Measurements from ENCODE around the gene ARHGAP26.

ARHGAP26 gene

DNA sequence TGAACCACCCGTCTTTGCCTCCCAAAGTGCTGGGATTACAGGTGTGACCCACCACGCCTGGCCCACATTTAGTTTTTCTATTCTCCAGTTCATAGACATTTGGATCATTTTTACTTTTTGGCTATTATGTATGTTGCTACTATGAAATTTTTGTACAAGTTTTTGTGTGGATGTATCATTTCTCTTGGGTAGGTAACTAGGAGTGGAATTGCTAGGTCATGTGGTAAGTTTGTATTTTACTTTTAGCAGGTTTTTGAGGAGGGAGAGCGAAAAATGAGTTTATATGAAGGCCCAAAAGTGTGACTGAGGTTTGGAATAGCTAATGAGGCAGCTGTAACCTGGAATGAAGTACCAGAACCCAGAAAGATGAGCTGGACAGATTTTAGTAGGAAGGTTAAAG, 35.2 kb downstream of the ARHGAP26 start:
- no peaks in the 10 kb centered on the region for H3K9me3 ChIP-seq (ENCODE audit: control insufficient read depth in 1 of 2, low read length in 2 of 2)
- peaks cover 10 to 14% of the 10 kb centered on the region in 2 donors for H3K4me1 ChIP-seq (ENCODE audit: control insufficient read depth in 1 of 2, insufficient read depth in 2 of 2, low read length in 2 of 2)
- no peaks in the 10 kb centered on the region for H3K36me3 ChIP-seq (ENCODE audit: control insufficient read depth in 1 of 2, insufficient read depth in 2 of 2, low read length in 2 of 2)
- H3K27me3 ChIP-seq (ENCODE audit: low read depth, low read length) = no peaks in the 10 kb centered on the region
- no peak overlapping the region for H3K4me3 ChIP-seq (ENCODE audit: low read depth in 1 of 2, low read length in 2 of 2)
- no peak overlapping the region for H3K27ac ChIP-seq (ENCODE audit: low read length)

DNA sequence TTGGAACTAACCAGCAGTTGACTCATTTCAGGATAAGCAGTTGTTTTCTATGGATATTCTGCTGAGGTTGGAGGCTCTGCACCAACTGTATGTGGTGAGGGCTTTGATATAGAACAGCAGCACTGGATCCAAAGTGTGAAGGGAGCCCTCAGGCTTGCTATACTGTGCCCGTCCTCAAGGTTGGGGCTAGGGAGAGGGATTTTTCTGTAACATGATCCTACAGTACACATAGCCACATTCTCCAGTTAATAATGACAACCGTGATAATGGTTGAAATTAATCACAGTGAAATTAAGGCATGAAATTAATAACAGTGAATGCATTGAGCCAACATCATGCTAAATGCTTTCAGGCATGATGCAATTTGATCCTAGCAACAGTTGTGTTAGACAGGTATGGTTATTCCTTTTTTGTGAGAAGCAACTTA, 36.7 kb downstream of the ARHGAP26 start:
- H3K27ac ChIP-seq (ENCODE audit: low read length) = peak overlapping the region; percentile 56
- H3K4me1 ChIP-seq (ENCODE audit: control insufficient read depth in 1 of 2, insufficient read depth in 2 of 2, low read length in 2 of 2) = peaks cover 14 to 19% of the 10 kb centered on the region in 2 donors
- no peak overlapping the region for H3K4me3 ChIP-seq (ENCODE audit: low read depth in 1 of 2, low read length in 2 of 2)
- H3K27me3 ChIP-seq (ENCODE audit: low read depth, low read length) = no peaks in the 10 kb centered on the region
- no peaks in the 10 kb centered on the region for H3K36me3 ChIP-seq (ENCODE audit: control insufficient read depth in 1 of 2, insufficient read depth in 2 of 2, low read length in 2 of 2)
- H3K9me3 ChIP-seq (ENCODE audit: control insufficient read depth in 1 of 2, low read length in 2 of 2) = no peaks in the 10 kb centered on the region

DNA sequence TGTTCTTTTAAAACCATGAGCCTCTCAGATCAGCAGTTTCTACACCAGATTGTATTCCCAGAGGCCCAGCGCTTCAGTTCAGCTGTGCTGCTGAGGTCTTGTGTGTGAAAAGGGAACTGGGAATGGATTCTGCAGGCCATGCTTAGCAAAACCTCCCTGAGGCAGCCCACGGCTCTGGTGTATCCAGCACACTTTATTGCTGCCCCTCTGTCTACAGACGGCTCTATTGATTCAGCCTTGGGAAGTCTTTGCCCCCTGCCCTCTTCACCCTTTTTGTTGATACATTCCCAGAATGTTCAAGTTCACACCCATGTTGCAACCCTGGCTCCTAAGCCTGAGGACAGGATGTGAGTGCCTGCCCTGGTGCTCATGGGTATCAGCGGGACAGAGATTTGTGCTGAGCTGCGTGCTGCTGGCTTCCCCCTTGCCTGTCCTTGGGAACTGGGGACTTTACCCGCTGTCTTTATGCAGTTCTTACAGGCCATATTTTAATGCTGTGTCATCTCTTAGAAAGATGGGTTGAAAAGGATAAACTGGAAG, 37.3 kb downstream of the ARHGAP26 start:
- Histone ChIP-seq H3K36me3 (ENCODE audit: control insufficient read depth in 1 of 2, insufficient read depth in 2 of 2, low read length in 2 of 2) (no peaks in the 10 kb centered on the region), H3K27ac (ENCODE audit: low read length) (peak overlapping the region; percentile 56), H3K4me3 (ENCODE audit: low read depth in 1 of 2, low read length in 2 of 2) (no peak overlapping the region), H3K4me1 (ENCODE audit: control insufficient read depth in 1 of 2, insufficient read depth in 2 of 2, low read length in 2 of 2) (peaks cover 14 to 19% of the 10 kb centered on the region in 2 donors), H3K27me3 (ENCODE audit: low read depth, low read length) (no peaks in the 10 kb centered on the region), H3K9me3 (ENCODE audit: control insufficient read depth in 1 of 2, low read length in 2 of 2) (no peaks in the 10 kb centered on the region)

DNA sequence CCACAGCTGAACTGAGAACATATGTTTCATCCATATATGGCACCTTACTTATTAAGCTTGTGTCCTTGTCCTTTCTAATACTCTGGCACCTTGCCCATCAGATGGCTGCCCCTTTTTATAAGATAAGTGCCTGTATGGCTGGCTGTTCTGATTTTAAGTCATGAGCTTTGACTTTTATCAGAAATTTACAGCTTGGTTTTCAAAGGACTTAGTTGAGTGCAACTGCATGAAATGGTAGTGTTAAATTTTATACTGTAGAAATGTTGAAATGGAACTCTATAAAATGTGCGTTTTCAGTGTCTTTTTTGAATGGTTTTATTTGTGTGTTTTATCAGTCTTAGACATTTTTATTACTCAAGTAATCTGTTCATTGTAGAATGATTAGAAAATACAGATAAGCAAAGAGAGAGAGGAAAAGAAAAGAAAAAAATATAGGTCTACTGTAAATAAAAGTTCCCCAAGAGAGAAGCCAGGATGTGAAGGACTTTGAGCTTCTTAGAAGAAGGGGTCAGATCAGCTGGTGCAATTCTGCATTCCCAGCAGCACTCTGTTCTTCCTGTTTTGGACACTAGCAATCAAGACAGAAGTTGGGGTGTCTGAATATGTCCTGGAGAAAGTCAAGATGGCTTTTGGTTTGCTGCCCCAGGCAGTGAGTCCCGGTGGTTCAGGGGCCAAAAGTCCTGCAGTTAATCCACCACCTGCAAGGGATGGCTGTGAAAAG, 38.9 kb downstream of the ARHGAP26 start:
- peaks cover 15 to 19% of the 10 kb centered on the region in 2 donors for H3K4me1 ChIP-seq (ENCODE audit: control insufficient read depth in 1 of 2, insufficient read depth in 2 of 2, low read length in 2 of 2)
- no peaks in the 10 kb centered on the region for H3K9me3 ChIP-seq (ENCODE audit: control insufficient read depth in 1 of 2, low read length in 2 of 2)
- H3K27me3 ChIP-seq (ENCODE audit: low read depth, low read length) = no peaks in the 10 kb centered on the region
- no peak overlapping the region for H3K27ac ChIP-seq (ENCODE audit: low read length)
- no peaks in the 10 kb centered on the region for H3K36me3 ChIP-seq (ENCODE audit: control insufficient read depth in 1 of 2, insufficient read depth in 2 of 2, low read length in 2 of 2)
- H3K4me3 ChIP-seq (ENCODE audit: low read depth in 1 of 2, low read length in 2 of 2) = no peak overlapping the region

DNA sequence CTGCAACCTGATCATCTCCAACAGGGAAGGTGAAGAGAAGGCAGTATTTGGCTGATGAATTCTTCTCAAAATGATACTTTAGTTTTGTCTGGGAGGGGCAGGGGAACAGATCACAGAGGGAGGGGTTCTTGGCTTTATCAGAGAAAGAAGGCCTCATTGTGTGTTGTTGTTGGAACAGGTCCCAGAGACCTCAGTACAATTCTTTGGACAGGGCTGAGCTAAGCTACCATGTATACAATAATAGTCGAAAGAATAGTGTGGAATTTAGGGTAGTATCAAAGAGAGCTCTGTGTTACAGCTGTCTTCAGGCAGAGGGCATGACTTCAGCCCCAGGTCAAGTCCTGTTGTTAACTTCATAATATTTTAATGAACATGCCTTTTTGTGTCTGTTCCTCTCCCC, 39.9 kb downstream of the ARHGAP26 start:
- H3K27me3 ChIP-seq (ENCODE audit: low read depth, low read length) = no peaks in the 10 kb centered on the region
- H3K9me3 ChIP-seq (ENCODE audit: control insufficient read depth in 1 of 2, low read length in 2 of 2) = no peaks in the 10 kb centered on the region
- no peak overlapping the region for H3K4me3 ChIP-seq (ENCODE audit: low read depth in 1 of 2, low read length in 2 of 2)
- no peak overlapping the region for H3K27ac ChIP-seq (ENCODE audit: low read length)
- H3K36me3 ChIP-seq (ENCODE audit: control insufficient read depth in 1 of 2, insufficient read depth in 2 of 2, low read length in 2 of 2) = no peaks in the 10 kb centered on the region
- H3K4me1 ChIP-seq (ENCODE audit: control insufficient read depth in 1 of 2, insufficient read depth in 2 of 2, low read length in 2 of 2) = peaks cover 17 to 19% of the 10 kb centered on the region in 2 donors

DNA sequence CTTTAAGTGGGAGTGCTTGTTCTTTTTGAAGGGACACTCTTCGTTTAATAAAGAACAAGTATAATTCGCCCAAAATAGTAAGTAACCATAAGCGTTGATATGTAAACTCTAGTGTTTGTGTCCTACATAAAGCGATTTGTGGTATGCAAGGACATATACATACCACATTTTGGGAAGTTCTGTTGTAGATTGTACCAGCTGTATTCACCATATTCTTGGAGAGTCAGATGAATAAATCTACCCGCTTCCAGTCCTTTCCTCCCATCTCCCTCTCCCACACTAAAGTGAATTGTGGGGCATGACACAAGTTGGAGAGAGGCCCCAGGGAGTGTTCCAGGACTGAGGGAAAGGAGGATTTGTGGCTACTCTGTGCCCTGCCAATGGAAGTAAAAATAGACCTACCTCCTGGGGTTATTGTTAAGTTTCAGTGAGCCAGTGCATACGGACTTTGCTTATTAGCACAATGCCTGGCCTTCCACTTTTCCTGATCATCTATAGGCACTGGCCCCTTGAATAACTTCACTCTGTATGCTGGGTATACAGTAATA, 40.6 kb downstream of the ARHGAP26 start:
- H3K4me1 ChIP-seq (ENCODE audit: control insufficient read depth in 1 of 2, insufficient read depth in 2 of 2, low read length in 2 of 2) = peaks cover 17 to 19% of the 10 kb centered on the region in 2 donors

DNA sequence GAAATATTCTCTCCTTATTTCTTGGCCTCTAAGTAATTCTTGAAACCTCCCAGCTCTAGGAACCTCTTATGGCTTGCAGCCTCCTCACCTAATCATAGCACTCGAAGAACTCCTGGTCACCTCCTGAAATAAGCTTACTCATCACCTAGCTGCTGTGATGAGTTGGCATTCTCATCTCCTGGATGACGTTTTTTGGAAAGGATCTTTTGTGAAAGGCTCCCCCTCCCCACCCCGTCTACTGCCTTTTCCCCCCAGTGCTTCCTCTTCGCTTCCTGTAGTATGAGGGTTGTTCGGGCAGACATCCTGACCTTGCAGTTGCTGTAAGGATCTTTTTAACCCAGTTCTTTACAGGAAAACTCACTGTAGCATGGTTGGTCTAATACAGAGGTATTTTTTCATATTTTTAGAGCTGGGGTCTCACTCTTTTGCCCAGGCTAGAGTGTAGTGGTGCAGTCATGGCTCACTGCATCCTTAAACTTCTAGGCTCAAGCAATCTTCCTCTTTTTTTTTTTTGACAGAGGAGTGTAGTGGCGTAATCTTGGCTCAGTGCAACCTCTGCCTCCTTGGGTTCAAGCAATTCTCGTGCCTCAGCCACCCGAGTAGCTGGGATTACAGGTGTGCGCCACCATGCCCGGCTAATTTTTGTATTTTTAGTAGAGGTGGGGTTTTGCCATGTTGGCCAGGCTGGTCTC, 41.8 kb downstream of the ARHGAP26 start:
- Histone ChIP-seq H3K27ac (ENCODE audit: low read length) (no peak overlapping the region), H3K4me3 (ENCODE audit: low read depth in 1 of 2, low read length in 2 of 2) (no peak overlapping the region), H3K27me3 (ENCODE audit: low read depth, low read length) (no peaks in the 10 kb centered on the region), H3K4me1 (ENCODE audit: control insufficient read depth in 1 of 2, insufficient read depth in 2 of 2, low read length in 2 of 2) (peaks cover 23 to 29% of the 10 kb centered on the region in 2 donors), H3K9me3 (ENCODE audit: control insufficient read depth in 1 of 2, low read length in 2 of 2) (no peaks in the 10 kb centered on the region), H3K36me3 (ENCODE audit: control insufficient read depth in 1 of 2, insufficient read depth in 2 of 2, low read length in 2 of 2) (no peaks in the 10 kb centered on the region)

More for the DNA sequence above, 40.6 kb downstream of the ARHGAP26 start:
- H3K4me3 ChIP-seq (ENCODE audit: low read depth in 1 of 2, low read length in 2 of 2) = no peak overlapping the region
- no peaks in the 10 kb centered on the region for H3K36me3 ChIP-seq (ENCODE audit: control insufficient read depth in 1 of 2, insufficient read depth in 2 of 2, low read length in 2 of 2)
- H3K27me3 ChIP-seq (ENCODE audit: low read depth, low read length) = no peaks in the 10 kb centered on the region
- H3K9me3 ChIP-seq (ENCODE audit: control insufficient read depth in 1 of 2, low read length in 2 of 2) = no peaks in the 10 kb centered on the region
- H3K27ac ChIP-seq (ENCODE audit: low read length) = no peak overlapping the region

DNA sequence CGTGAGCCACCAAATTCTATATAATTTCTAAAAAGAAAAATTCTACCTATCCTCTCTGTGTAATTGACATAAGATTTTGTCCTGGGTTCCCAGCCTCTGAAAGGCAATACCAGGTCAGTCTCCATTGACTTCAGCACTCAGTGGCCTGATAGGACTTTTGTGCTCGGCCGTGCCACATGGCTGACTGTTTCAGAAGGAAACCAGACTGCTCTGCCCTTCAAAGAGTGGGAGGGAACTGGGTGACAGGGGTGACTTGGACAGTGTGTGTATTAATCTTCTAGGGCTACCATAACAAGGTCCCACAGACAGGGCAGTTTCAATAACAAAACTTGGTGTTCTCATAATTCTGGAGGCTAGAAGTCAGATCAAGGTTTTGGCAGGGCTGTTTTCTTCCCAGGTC, 43.0 kb downstream of the ARHGAP26 start:
- Histone ChIP-seq H3K4me1 (ENCODE audit: control insufficient read depth in 1 of 2, insufficient read depth in 2 of 2, low read length in 2 of 2) (peaks cover 34 to 41% of the 10 kb centered on the region in 2 donors), H3K36me3 (ENCODE audit: control insufficient read depth in 1 of 2, insufficient read depth in 2 of 2, low read length in 2 of 2) (no peaks in the 10 kb centered on the region), H3K9me3 (ENCODE audit: control insufficient read depth in 1 of 2, low read length in 2 of 2) (no peaks in the 10 kb centered on the region), H3K27me3 (ENCODE audit: low read depth, low read length) (no peaks in the 10 kb centered on the region), H3K27ac (ENCODE audit: low read length) (no peak overlapping the region), H3K4me3 (ENCODE audit: low read depth in 1 of 2, low read length in 2 of 2) (no peak overlapping the region)

DNA sequence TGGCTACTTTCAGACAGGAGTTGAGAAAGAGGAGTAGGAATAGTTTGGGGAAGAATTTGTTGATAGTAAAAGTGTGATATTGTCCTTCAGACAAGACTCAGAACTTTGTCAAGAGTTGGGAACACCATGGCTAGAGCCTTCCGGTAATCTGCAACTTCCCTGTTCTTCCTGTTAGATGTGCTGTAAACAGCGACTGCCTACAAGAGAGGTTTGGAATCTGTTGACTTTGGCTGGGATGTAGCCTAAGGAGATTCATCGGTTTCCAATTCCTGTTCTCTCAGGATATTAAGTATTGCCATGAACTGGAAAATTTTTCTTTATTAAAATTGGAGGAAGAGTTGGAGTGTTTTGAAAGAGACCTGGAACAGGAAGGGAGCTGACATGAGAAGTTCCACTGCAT, 43.9 kb downstream of the ARHGAP26 start:
- Histone ChIP-seq H3K9me3 (ENCODE audit: control insufficient read depth in 1 of 2, low read length in 2 of 2) (no peaks in the 10 kb centered on the region), H3K36me3 (ENCODE audit: control insufficient read depth in 1 of 2, insufficient read depth in 2 of 2, low read length in 2 of 2) (no peaks in the 10 kb centered on the region), H3K27me3 (ENCODE audit: low read depth, low read length) (no peaks in the 10 kb centered on the region), H3K27ac (ENCODE audit: low read length) (peak overlapping the region; percentile 15), H3K4me3 (ENCODE audit: low read depth in 1 of 2, low read length in 2 of 2) (no peak overlapping the region), H3K4me1 (ENCODE audit: control insufficient read depth in 1 of 2, insufficient read depth in 2 of 2, low read length in 2 of 2) (peaks cover 40 to 47% of the 10 kb centered on the region in 2 donors)

DNA sequence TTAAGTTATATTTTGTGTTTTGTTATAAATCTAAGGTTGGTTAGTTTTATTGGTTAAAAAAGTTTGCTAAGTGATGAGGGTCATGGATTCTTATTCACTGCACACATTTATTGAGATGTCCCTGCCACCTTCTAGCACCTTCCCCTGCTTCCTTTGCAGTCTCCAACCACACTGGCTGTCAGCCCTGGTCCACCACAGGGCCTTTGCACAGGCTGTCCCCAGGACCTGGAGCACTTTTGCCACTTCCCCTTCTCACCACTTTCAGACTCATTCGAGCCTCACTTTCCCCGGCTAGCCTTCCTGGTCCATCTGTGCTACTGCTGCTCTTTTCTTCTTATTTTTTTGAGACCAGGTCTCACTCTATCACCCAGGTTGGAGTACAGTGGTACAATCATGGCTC, 45.3 kb downstream of the ARHGAP26 start:
- H3K4me1 ChIP-seq (ENCODE audit: control insufficient read depth in 1 of 2, insufficient read depth in 2 of 2, low read length in 2 of 2) = peaks cover 31 to 37% of the 10 kb centered on the region in 2 donors
- H3K36me3 ChIP-seq (ENCODE audit: control insufficient read depth in 1 of 2, insufficient read depth in 2 of 2, low read length in 2 of 2) = no peaks in the 10 kb centered on the region
- H3K27ac ChIP-seq (ENCODE audit: low read length) = no peak overlapping the region
- no peaks in the 10 kb centered on the region for H3K27me3 ChIP-seq (ENCODE audit: low read depth, low read length)
- H3K9me3 ChIP-seq (ENCODE audit: control insufficient read depth in 1 of 2, low read length in 2 of 2) = no peaks in the 10 kb centered on the region
- no peak overlapping the region for H3K4me3 ChIP-seq (ENCODE audit: low read depth in 1 of 2, low read length in 2 of 2)
